Hair follicle dermal papilla cell (primary cell): Measurements from ENCODE around the gene CMSS1. TPM values are rescaled to one million over a fixed set of nuclear protein-coding genes. Genes with fewer than 3 reads are reported as not detected.

Source experiments
- small RNA-seq: library from RNA; depleted of rRNA; stranded (forward); fragments of <200 nt; gene quantifications from one replicate; pipeline ENCODE3, GENCODE V24; 2012
- total RNA-seq: library from RNA; depleted of rRNA; stranded (reverse); fragments of >200 nt; gene quantifications from 2 replicates; pipeline ENCODE4 v1.2.3, GENCODE V29; 2012

The CMSS1 gene
- total RNA-seq = 4.3 and 7.6 TPM in 2 replicates

GRCh38 chr3:99817437-99818240 is at the start of gene CMSS1:
Gene CMSS1, plus strand, starts transcription at chr3:99817862.

GRCh38 chr3:100114413-100115030 is 296.9 kb downstream of the CMSS1 start, which contains the start of gene FILIP1L:
Gene FILIP1L, minus strand, starts transcription at chr3:100114501.

Small RNA genes within 50 kb of the gene (small RNA-seq; reads per million reads assigned to genes)
- gene MIR3921 = not detected

Other genes starting within 250 kb of the CMSS1 start
- 36.4 and 726 TPM in 2 replicates for gene COL8A1, start 179.3 kb upstream of the CMSS1 start, total RNA-seq